Transverse colon (tissue), 3 donors: ENCODE results near the gene PIF1.

Experiments used
- POLR2A ChIP-seq: fragments of 450-650 bp; IDR thresholded peaks from one replicate; pipeline ENCODE4 v1.6.1; 2016; ENCODE audit warnings: antibody characterized with exemption, mild to moderate bottlenecking, moderate library complexity
- TF ChIP-seq, protein P1 (sequence below), 5 experiments: fragments of 200-600 bp in 3 of 5; fragments of 450-650 bp in 2 of 5; sonication (generic) in 3 of 5; IDR thresholded peaks; 1 replicate in 2 of 5; 2 replicates in 3 of 5; pipeline ENCODE4 v1.5.1; 2016 to 2017; ENCODE audit warnings: antibody characterized with exemption in 5 of 5, inconsistent platforms in 3 of 5, mild to moderate bottlenecking in 2 of 5, moderate library complexity in 1 of 5

DNA sequence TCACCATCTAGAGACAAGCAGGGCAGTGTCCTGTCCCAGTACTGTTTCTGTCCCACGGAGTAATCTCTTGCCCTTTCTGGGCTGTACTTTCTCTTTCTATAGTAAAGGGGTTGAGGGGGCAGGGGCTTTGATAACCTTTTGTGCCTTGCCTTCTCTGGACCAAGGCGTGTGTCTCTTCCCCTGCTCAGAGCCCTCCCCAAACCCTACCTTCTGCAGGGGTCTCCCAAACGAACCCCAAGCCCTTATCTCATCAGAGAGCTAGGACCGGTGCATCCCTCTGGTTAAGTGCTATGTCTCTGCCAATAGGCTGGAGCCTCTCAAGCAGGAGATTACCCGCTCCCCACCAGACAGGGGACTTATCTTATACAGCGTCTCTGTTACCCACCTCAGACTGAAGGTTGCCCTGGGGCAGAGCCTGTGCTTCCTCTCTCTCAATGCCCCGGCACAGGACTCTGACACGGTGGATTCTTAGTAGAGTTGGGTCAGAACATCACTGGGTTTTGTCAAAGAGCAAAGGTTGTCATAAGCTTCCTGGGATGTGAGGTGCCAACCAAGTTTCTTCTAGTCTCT lies 19.2 kb upstream of the PIF1 start:
- TF ChIP-seq POLR2A = no peak
- TF ChIP-seq, protein P1, sequence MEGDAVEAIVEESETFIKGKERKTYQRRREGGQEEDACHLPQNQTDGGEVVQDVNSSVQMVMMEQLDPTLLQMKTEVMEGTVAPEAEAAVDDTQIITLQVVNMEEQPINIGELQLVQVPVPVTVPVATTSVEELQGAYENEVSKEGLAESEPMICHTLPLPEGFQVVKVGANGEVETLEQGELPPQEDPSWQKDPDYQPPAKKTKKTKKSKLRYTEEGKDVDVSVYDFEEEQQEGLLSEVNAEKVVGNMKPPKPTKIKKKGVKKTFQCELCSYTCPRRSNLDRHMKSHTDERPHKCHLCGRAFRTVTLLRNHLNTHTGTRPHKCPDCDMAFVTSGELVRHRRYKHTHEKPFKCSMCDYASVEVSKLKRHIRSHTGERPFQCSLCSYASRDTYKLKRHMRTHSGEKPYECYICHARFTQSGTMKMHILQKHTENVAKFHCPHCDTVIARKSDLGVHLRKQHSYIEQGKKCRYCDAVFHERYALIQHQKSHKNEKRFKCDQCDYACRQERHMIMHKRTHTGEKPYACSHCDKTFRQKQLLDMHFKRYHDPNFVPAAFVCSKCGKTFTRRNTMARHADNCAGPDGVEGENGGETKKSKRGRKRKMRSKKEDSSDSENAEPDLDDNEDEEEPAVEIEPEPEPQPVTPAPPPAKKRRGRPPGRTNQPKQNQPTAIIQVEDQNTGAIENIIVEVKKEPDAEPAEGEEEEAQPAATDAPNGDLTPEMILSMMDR (IDR thresholded peaks at IDR 0.05) = no peak
